ENCODE measurements around the gene TBC1D4. TPM values are rescaled to one million over a fixed set of nuclear protein-coding genes. Genes with fewer than 3 reads are reported as not detected.

The TBC1D4 gene
- total RNA-seq, 4 donors from 2014 or later, result 14.2 to 32.0 (median 20.6) TPM

DNA sequence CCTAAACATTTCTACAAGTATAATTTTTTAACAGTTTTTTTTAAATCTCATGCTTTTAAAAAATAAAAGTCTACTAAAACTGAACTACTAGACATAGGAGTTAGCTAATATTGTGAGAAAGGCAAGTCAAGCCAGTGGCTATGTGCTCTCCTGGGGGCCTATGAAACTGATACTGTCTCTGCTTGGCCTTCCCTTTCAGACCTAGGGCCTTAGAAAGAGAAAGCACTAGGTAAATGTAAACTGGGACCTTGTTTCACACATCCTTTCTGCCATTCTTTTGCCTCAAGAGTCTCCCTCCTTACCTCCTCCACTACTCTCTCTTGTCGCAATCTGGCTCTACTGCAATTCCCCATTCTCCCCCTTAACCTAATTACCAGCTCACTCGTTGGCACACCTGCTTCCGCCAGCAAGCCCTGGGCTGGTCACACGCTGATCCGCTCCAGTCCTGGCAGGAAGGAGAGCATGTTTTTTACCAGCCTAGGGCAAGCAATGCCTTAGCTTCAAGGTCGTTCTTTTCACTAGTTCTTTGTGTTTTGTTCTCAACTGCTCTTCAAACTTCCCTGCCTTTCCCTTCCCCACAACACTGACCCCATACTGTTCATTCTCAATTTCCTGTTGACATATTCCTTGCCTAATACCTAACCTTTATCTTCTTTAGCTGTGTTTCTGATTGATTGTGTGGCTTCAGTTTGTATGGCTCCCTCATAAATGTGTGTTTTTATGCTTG, 23.1 kb downstream of the TBC1D4 start:
- Histone ChIP-seq H3K27me3 (no peaks in the 10 kb centered on the region), H3K27ac (replicated peaks in 1 of 4) (no peak overlapping the region), H3K36me3 (no peaks in the 10 kb centered on the region), H3K4me3 (no peak overlapping the region), H3K9me3 (no peaks in the 10 kb centered on the region), H3K4me1 (peaks cover 0 to 13% (median 0%) of the 10 kb centered on the region in 4 donors)
- TF ChIP-seq POLR2AphosphoS5 (IDR thresholded peaks at IDR 0.05), result no peak
- TF ChIP-seq POLR2A (IDR thresholded peaks at IDR 0.05; ENCODE audit: low read depth), result no peak
- TF ChIP-seq, protein P1, sequence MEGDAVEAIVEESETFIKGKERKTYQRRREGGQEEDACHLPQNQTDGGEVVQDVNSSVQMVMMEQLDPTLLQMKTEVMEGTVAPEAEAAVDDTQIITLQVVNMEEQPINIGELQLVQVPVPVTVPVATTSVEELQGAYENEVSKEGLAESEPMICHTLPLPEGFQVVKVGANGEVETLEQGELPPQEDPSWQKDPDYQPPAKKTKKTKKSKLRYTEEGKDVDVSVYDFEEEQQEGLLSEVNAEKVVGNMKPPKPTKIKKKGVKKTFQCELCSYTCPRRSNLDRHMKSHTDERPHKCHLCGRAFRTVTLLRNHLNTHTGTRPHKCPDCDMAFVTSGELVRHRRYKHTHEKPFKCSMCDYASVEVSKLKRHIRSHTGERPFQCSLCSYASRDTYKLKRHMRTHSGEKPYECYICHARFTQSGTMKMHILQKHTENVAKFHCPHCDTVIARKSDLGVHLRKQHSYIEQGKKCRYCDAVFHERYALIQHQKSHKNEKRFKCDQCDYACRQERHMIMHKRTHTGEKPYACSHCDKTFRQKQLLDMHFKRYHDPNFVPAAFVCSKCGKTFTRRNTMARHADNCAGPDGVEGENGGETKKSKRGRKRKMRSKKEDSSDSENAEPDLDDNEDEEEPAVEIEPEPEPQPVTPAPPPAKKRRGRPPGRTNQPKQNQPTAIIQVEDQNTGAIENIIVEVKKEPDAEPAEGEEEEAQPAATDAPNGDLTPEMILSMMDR (IDR thresholded peaks at IDR 0.05), result no peak
- no peak for DNase-seq (ENCODE audit: extremely low spot score)
- 87% methylated on average over 6 of the region's 6 CpGs for WGBS
- intact Hi-C loops (cut with DNase I), result no loop called here

DNA sequence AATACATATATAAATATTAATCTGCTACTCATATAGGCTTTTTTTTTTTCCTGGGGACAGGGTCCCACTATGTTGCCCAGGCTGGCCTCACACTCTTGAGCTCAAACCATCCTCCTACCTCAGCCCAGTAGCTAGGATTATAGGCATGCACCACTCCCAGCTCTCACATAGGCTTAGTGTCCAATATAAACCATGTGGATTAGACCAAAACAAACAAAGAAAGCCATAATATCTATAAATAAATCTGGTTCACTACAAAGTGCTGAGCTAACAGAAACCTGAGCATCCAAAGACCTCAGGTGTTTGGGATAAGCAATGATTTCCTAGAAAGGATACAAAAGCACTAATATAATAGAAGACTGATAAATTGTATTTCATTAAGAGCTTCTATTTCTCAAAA, 26.0 kb downstream of the TBC1D4 start:
- DNase-seq (ENCODE audit: extremely low spot score), result no peak
- H3K27me3 ChIP-seq, result no peaks in the 10 kb centered on the region
- H3K27ac ChIP-seq (replicated peaks in 1 of 4), result no peak overlapping the region
- peaks cover 0 to 13% (median 0%) of the 10 kb centered on the region in 4 donors for H3K4me1 ChIP-seq
- no peaks in the 10 kb centered on the region for H3K36me3 ChIP-seq
- TF ChIP-seq POLR2AphosphoS5 (IDR thresholded peaks at IDR 0.05) (no peak), POLR2A (IDR thresholded peaks at IDR 0.05; ENCODE audit: low read depth) (no peak), EP300 (IDR thresholded peaks at IDR 0.05) (no peak)
- TF ChIP-seq, protein P1 (IDR thresholded peaks at IDR 0.05), result no peak
- H3K4me3 ChIP-seq, result no peak overlapping the region
- no peaks in the 10 kb centered on the region for H3K9me3 ChIP-seq
- intact Hi-C loops (cut with DNase I), result no loop called here

DNA sequence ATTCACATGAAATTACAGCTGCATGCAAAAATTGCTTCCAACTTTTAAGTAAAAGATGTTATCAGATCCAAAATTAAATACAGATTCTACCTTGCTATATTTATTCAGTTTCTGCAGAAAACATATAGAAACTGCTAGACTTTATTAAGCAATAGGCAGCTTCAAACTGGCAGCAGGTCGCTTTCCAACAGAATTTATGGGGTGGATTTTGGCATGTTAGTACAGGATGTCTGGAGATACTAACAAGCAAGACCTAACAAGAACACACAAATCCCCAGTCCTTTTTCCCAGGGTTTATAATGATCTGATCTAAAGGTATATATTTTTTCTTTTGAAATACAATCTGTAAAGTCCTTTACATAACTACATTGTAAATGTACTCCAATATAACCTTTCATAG, 27.5 kb downstream of the TBC1D4 start:
- Histone ChIP-seq H3K4me1 (peaks cover 0 to 13% (median 0%) of the 10 kb centered on the region in 4 donors), H3K9me3 (no peaks in the 10 kb centered on the region), H3K4me3 (no peak overlapping the region), H3K27me3 (no peaks in the 10 kb centered on the region), H3K36me3 (no peaks in the 10 kb centered on the region), H3K27ac (replicated peaks in 1 of 4) (no peak overlapping the region)
- WGBS, result 91% methylated on average over 1 of the region's 1 CpG
- intact Hi-C loops (cut with DNase I), result no loop called here
- TF ChIP-seq EP300 (IDR thresholded peaks at IDR 0.05) (no peak), POLR2A (IDR thresholded peaks at IDR 0.05; ENCODE audit: low read depth) (no peak), POLR2AphosphoS5 (IDR thresholded peaks at IDR 0.05) (no peak)
- TF ChIP-seq, protein P1 (IDR thresholded peaks at IDR 0.05), result no peak
- no peak for DNase-seq (ENCODE audit: extremely low spot score)

DNA sequence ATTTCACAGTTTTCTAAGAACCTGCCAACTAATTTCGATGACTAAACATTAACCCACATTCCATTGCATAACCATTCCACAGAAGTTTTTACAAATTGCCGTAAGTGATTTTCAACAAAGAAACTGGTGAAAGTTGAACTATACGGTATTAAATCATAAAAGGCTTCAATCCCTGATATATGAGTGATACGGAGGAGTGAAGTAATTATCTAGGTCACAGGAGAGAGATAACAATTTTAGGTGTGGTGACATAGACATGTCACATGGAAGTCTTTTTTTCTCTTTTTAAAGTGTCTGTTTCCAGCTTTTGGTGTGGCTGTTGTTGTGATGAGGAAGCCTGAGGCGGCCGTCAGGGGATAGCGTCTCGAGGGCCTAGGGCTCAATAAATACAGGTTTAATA, 29.4 kb downstream of the TBC1D4 start:
- no peaks in the 10 kb centered on the region for H3K9me3 ChIP-seq
- H3K4me3 ChIP-seq, result no peak overlapping the region
- no peaks in the 10 kb centered on the region for H3K36me3 ChIP-seq
- no peak overlapping the region for H3K27ac ChIP-seq (replicated peaks in 1 of 4)
- no peaks in the 10 kb centered on the region for H3K27me3 ChIP-seq
- 76% methylated on average over 8 of the region's 8 CpGs for WGBS
- TF ChIP-seq, protein P1 (IDR thresholded peaks at IDR 0.05), result no peak
- TF ChIP-seq POLR2AphosphoS5 (IDR thresholded peaks at IDR 0.05), result no peak
- no peak for TF ChIP-seq EP300 (IDR thresholded peaks at IDR 0.05)
- no peak for TF ChIP-seq POLR2A (IDR thresholded peaks at IDR 0.05; ENCODE audit: low read depth)
- H3K4me1 ChIP-seq, result peaks cover 0 to 13% (median 0%) of the 10 kb centered on the region in 4 donors
- DNase-seq (ENCODE audit: extremely low spot score), result no peak
- intact Hi-C loops (cut with DNase I), result no loop called here

DNA sequence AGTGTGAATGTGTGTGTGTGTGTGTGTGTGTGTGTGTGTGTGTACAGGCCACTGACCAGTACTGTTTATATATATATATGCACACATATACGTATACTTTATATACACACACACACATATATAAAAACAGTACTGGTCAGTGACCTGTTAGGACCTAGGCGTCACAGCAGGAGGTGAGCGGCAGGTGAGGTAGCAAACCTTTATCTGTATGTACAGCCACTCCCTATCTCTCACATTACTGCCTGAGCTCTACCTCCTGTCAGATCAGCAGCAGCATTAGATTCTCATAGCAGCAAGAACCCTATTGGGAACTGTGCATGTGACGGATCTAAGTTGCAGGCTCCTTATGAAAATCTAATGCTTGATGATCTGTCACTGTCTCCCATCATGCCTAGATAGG, 34.5 kb downstream of the TBC1D4 start:
- H3K36me3 ChIP-seq, result no peaks in the 10 kb centered on the region
- H3K4me1 ChIP-seq, result peaks cover 14 to 20% (median 18%) of the 10 kb centered on the region in 4 donors
- no peak overlapping the region for H3K27ac ChIP-seq (replicated peaks in 1 of 4)
- no peaks in the 10 kb centered on the region for H3K27me3 ChIP-seq
- H3K4me3 ChIP-seq, result no peak overlapping the region
- intact Hi-C loops (cut with DNase I), result no loop called here
- H3K9me3 ChIP-seq, result no peaks in the 10 kb centered on the region
- WGBS, result 94% methylated on average over 4 of the region's 4 CpGs
- no peak for TF ChIP-seq POLR2AphosphoS5 (IDR thresholded peaks at IDR 0.05)
- no peak for TF ChIP-seq EP300 (IDR thresholded peaks at IDR 0.05)
- TF ChIP-seq, protein P1 (IDR thresholded peaks at IDR 0.05), result no peak
- no peak for TF ChIP-seq POLR2A (IDR thresholded peaks at IDR 0.05; ENCODE audit: low read depth)
- no peak for DNase-seq (ENCODE audit: extremely low spot score)

All from esophagus muscularis mucosa (tissue), 4 donors.